ENCODE data around the gene SORCS1.

Gene SORCS1

GRCh38 chr10:106903180-106903579 lies 261.3 kb downstream of the SORCS1 start:
- DNase-seq, result no peak

DNA sequence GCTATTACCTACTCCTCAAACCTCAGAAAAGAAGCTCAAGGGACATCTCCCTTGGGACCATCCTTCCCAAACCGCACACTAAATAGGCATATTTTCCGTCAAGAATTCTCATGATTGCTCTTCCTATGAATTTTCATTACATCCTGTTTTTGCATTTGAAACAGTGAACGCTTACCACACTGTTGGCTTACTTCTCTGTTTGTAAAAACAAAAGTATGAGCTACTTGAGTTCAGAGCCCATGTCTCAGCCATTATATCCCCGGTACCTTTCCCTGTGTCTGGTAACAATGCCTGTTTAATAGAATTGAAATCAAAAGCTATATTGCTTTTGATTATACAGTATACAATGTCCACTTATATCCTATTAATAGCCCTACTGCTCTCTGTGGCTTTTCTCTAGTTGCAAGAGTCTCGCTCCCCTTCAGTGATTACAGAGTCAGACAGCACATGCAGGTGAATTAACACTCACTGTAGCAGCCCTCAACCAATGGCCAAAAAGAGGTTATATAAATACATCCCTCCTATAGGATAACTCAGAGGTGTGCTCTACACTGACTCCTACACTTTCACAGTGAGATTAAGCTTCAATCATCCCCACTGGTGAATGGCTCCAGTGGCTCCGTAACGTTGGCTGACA lies 264.4 kb downstream of the SORCS1 start:
- no peak for DNase-seq

DNA sequence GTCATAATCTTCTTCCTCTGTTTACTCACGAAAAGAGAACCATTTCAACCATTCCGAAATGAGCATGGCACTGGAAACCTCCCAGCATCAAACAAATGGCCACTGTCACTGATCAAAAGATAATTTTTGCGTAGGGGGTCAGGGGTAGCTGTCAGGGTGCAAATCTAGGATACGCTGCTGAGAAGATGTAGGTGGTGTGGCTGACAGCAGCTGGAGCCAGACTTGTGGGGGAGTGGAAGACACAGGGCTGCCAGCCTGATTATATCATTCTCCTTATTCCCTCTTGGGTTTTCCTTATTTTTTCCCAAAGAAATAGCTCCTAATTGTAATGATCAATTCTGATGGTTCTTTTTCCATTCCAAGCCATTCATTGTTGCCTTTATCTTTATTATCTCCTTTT lies 266.1 kb downstream of the SORCS1 start:
- no peak for DNase-seq

- DNase-seq, result peak in 1 of 56 donors; percentile 2
These were observed 266.8 kb downstream of the SORCS1 start for GRCh38 chr10:106897719-106898118.

GRCh38 chr10:106894692-106895091 lies 269.8 kb downstream of the SORCS1 start:
- no peak for DNase-seq

- DNase-seq, result no peak
These were observed 286.9 kb downstream of the SORCS1 start for GRCh38 chr10:106877574-106877973.

DNA sequence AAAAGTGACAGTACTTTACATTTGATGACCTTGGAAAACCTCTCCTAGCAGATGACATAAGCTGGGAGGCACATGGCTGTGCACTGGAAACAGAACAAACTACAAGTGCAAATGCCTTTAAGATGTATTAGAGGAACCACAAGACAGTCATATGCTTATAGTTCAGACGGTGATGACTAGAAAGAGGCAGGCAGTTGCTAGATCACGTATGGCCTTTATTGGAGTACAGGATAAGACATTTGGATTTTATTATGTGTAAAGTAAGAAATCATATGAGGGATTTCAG lies 290.0 kb downstream of the SORCS1 start:
- DNase-seq, result no peak

- no peak for DNase-seq
These were observed 290.5 kb downstream of the SORCS1 start for GRCh38 chr10:106873770-106874603.

DNA sequence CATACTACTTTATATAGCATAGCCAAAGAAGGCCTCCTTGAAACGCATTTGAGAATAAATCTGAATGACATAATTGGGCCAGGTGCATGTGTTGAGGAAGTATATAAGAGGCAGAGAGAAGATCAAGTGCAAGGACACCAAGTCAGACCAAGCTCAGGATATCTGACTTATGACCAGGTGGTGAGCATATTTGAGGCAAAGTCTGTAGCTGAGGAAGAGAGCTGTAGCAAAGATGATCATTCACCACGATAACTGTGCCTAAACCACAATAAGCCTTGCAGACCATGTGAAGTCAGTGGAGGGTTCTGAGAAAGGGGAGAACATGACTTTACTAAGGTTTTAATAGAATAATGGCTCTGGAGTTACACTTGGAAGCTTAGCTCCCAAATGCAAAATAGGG lies 292.3 kb downstream of the SORCS1 start:
- DNase-seq, result no peak

GRCh38 chr10:106866244-106866845 lies 298.2 kb downstream of the SORCS1 start:
- DNase-seq, result no peak

DNA sequence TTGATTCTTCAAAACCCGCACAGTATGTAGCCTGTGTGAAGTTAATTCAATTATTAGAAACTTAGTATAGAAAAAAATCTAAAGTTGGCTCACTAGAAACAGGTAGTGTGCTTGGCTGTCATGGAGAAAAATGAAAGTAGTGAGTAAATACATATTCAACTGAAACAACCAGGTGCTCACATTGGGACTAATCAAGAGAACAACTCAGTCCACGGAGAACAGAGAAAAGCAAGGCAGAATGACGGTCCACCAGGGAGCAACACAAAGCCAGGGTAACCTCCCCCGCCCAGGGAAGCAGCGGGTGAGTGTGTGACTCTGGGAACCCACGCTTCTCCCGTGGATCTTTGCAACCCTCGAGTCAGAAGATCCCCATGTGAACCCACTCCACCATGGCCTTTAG lies 300.5 kb downstream of the SORCS1 start:
- no peak for DNase-seq

DNA sequence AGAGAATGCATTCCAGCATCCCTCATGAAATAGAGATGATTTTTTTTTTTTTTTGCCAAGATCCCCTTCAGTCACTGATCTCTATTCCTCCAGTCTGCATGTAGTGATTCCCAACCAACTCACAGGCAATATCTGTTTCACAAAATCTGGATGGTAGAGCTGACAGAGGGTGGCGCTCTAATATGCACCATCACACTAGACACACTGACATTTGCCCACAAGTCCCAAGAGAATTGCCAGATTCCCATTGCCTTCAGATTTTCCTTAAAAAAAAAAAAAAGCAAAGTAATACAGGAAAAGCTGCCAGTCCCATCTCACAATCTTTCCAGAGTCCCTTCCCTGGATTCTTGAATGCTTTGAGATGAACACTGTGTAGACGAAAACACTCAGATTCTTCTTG lies 301.0 kb downstream of the SORCS1 start:
- DNase-seq, result no peak

DNA sequence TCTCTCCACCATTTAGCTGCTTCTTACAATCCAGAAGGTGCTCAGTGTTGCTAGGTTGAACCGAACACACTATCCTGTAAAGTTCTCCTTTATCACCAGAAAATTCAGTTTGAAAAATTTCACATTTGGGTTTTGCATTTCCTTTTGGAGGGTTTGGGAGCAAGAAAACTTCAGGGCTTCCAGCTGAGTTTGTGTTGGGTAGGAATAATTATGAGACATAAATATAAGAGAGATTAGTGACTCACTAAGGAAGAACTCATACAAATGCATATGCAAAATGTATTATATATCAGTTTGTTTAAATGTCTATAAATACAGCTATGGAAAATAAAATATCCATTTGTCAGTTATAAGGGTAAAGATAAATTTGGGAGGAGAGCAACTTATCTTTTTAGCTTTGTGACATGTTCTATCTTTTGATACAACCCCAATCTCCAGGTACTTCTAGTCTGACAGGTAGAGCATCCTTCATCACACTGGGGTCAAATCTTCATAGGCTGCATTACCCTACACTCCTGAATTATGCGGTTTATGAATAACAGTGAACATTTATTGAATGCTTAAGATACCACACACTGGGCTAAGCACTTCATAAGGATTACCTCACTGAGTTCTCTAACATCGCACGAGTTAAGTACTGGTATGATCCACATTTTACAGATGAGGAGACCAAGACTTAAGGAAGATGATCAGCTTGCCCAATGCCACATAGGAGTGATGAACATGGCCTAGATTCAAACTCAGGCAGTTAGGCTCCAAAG lies 304.4 kb downstream of the SORCS1 start:
- DNase-seq, result no peak

DNA sequence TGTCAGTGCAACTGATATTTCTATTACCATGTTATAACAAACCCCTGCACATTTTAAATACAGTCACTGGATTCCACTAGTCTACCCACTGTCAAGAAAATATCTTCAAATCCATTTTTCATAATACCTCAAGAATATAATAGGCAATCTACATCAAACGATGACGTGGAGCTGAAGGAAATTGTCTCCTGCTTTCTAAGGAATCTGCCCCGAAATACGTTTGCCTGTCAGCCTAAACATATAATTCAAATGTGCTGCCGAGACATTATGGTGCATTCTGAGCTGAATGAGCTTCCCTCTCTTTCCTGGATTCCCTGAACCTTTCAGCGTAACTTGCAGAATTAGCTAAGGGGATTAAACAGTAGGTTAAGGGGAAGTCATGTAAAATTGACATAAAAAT lies 306.8 kb downstream of the SORCS1 start:
- DNase-seq, result no peak

GRCh38 chr10:106857213-106857612 lies 307.3 kb downstream of the SORCS1 start:
- DNase-seq, result no peak

GRCh38 chr10:106836933-106837663 lies 327.4 kb downstream of the SORCS1 start:
- peak in 3 of 56 donors; percentile 1 to 29 (median 15) for DNase-seq

DNA sequence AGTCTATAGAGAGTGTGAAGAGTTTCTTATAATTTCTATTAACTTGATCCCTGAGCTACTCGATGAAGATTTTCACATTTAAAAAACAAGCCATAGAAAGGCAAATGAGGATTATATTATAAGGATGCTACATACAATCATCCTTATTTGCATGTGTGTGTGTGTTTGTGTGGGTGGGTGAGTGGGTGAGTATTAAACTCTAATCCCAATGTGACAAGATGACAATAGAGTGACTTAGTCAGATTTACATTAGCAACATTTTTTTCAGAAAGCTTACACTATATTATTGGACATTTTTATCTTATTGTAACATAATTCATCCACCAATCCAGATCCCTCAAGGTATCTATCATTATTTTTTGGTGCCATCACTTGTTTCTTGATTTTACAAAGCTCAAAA lies 331.7 kb downstream of the SORCS1 start:
- no peak for DNase-seq

GRCh38 chr10:106830471-106830870 lies 334.0 kb downstream of the SORCS1 start:
- DNase-seq, result no peak

- no peak for DNase-seq
These were observed 334.5 kb downstream of the SORCS1 start for GRCh38 chr10:106830006-106830405.

GRCh38 chr10:106826716-106827115 lies 337.8 kb downstream of the SORCS1 start:
- DNase-seq, result no peak

Data from amygdala (tissue), 56 donors.